K562 (cell line): ENCODE results near the gene WDR86. TPM values are rescaled to one million over a fixed set of nuclear protein-coding genes. Genes with fewer than 3 reads are reported as not detected.

Source experiments
- ETV5 ChIP-seq: sonication (generic); formaldehyde crosslinking; IDR thresholded peaks from 2 replicates; pipeline ENCODE4 v1.4.0; 2020; ENCODE audit warnings: low read depth, mild to moderate bottlenecking, missing genetic modification reagents
- HDAC6 ChIP-seq: IDR thresholded peaks from 2 replicates; pipeline ENCODE4 v1.6.1; 2012; ENCODE audit warnings: low read depth, mild to moderate bottlenecking, control low read depth, inconsistent platforms, low read length, moderate library complexity
- NR0B1 ChIP-seq: fragments of 450-650 bp; IDR thresholded peaks from one replicate; pipeline ENCODE4 v1.6.1; 2018; ENCODE audit warnings: mild to moderate bottlenecking, moderate library complexity; ENCODE audit not compliant: partially characterized antibody
- PCBP2 ChIP-seq: fragments of 200-400 bp; formaldehyde crosslinking; IDR thresholded peaks from 2 replicates; pipeline ENCODE4 v1.6.1; 2018; ENCODE audit warnings: low read length, low read depth, mild to moderate bottlenecking, moderate library complexity; ENCODE audit not compliant: poor library complexity, severe bottlenecking
- PRMT5 ChIP-seq: sonication (generic); formaldehyde crosslinking; IDR thresholded peaks from 2 replicates; pipeline ENCODE4 v1.5.0; 2020; ENCODE audit warnings: missing genetic modification reagents
- RAD21 ChIP-seq, 2 experiments: fragments of 250-450 bp in 1 of 2; fragments of 450-650 bp in 1 of 2; sonication (Bioruptor Pico) in 1 of 2; formaldehyde crosslinking in 1 of 2; IDR thresholded peaks in 1 of 2; conservative IDR thresholded peaks in 1 of 2; 2 replicates each; pipeline versions ENCODE4 v1.4.0 to v1.8.0; 2020 to 2022; ENCODE audit warnings: mild to moderate bottlenecking in 2 of 2, moderate library complexity in 1 of 2
- TGIF2 ChIP-seq: sonication (generic); formaldehyde crosslinking; IDR thresholded peaks from 2 replicates; pipeline ENCODE4 v1.8.1; 2022; ENCODE audit warnings: mild to moderate bottlenecking, missing genetic modification reagents, moderate library complexity
- TRIM24 ChIP-seq, 2 experiments: fragments of 450-650 bp; IDR thresholded peaks; 2 replicates each; pipeline ENCODE4 v1.6.1; 2016
- TRIM25 ChIP-seq: fragments of 450-650 bp; IDR thresholded peaks from 2 replicates; pipeline ENCODE4 v1.7.0; 2016; ENCODE audit warnings: borderline replicate concordance
- WHSC1 ChIP-seq: IDR thresholded peaks from one replicate; pipeline ENCODE4 v1.6.1; 2012; ENCODE audit warnings: low read length, control low read depth, inconsistent platforms
- ZBTB5 ChIP-seq: fragments of 450-650 bp; IDR thresholded peaks from 2 replicates; pipeline ENCODE4 v1.6.1; 2017; ENCODE audit warnings: antibody characterized with exemption
- ZBTB9 ChIP-seq: fragments of 450-650 bp; formaldehyde crosslinking; IDR thresholded peaks from 2 replicates; pipeline ENCODE4 v1.4.0; 2020; ENCODE audit warnings: mild to moderate bottlenecking, moderate library complexity
- ZMIZ1 ChIP-seq, 2 experiments: fragments of 150-350 bp in 1 of 2; IDR thresholded peaks; 2 replicates each; pipeline ENCODE4 v1.6.1; 2012 to 2016; ENCODE audit warnings: low read depth in 2 of 2, low read length in 2 of 2, mild to moderate bottlenecking in 1 of 2, moderate library complexity in 1 of 2
- ZNF24 ChIP-seq: fragments of 450-650 bp; IDR thresholded peaks from 2 replicates; pipeline ENCODE4 v1.6.1; 2016
- ZNF384 ChIP-seq: IDR thresholded peaks from 2 replicates; pipeline ENCODE4 v1.6.1; 2012; ENCODE audit warnings: low read depth, low read length, improper control_type of control experiment
- ZNF507 ChIP-seq: conservative IDR thresholded peaks from 2 replicates; pipeline ENCODE4 v1.6.1; 2017; ENCODE audit warnings: missing genetic modification characterization, missing compliant biosample characterization
- polyA plus RNA-seq, 8 experiments: library from polyadenylated mRNA; depleted of rRNA in 4 of 8; stranded (reverse) in 5 of 8; unstranded in 3 of 8; fragments of >200 nt; fragmentation: Nextera tagmentation in 2 of 8; fragmentation: Illumina TruSeq in 1 of 8; extraction: Ambion mirVana in 2 of 8; extraction: Trizol in 1 of 8; gene quantifications; 2 replicates each; pipeline versions ENCODE4 v1.2.1 to v1.2.3, GENCODE V29; 2011 to 2014; ENCODE audit warnings: inconsistent platforms in 1 of 8, missing spikeins in 1 of 8
- total RNA-seq, 7 experiments: library from RNA; depleted of rRNA in 6 of 7; stranded (reverse); fragments of >200 nt in 6 of 7; fragmentation: Illumina TruSeq in 2 of 7; extraction: Trizol in 2 of 7; gene quantifications; 2 replicates each; pipeline versions ENCODE4 v1.2.1 to v1.2.3, GENCODE V29; 2011 to 2021; ENCODE audit warnings: low replicate concordance in 1 of 7

WDR86 gene
- total and polyA plus RNA-seq, 9 of the 15 experiments (the other 6 are each of a cell fraction or from before 2014, with no cell fraction given), result 0.24 TPM; not detected in 8

GRCh38 chr7:151448261-151449252, 38.7 kb upstream of the WDR86 start (continued):
- no peak for TF ChIP-seq PCBP2
- no peak; a peak in 1 of 4 replicates for TF ChIP-seq TRIM24 (IDR thresholded peaks at IDR 0.05)
- TF ChIP-seq ZBTB5, result no peak
- TF ChIP-seq WHSC1, result no peak
- TF ChIP-seq HDAC6, result no peak
- TF ChIP-seq NR0B1, result no peak
- no peak for TF ChIP-seq ZNF24
- TF ChIP-seq TRIM25, result no peak
- TF ChIP-seq ZNF384, result no peak
- 0 out of 2 replicates have a peak, but pooled peaks have one; percentile 44 for TF ChIP-seq ETV5 (CRISPR knock-in tag)
- TF ChIP-seq ZMIZ1 (IDR thresholded peaks at IDR 0.05; ENCODE audit: low read depth in 2 of 2, low read length in 2 of 2), result no peak
- no peak; the same call in 1 of the 2 replicates for TF ChIP-seq TGIF2
- no peak for TF ChIP-seq PRMT5 (CRISPR knock-in tag)
- TF ChIP-seq RAD21 (CRISPR knock-in tag; conservative IDR thresholded peaks at IDR 0.05 in 1 of 2, IDR thresholded peaks at IDR 0.05 in 1 of 2), result peak; percentile 85 to 96
- no peak for TF ChIP-seq ZBTB9
- no peak for TF ChIP-seq ZNF507 (tag)
